Fibroblast of mammary gland (primary cell): ENCODE measurements around the gene COL13A1.

ENCODE experiments used
- DNase-seq: peaks from one replicate; pipeline ENCODE4 v3.0.0-alpha.2; 2010; ENCODE audit warnings: low read depth
- H3K4me3 ChIP-seq: 2 replicates; pipeline ENCODE4 v1.5.1; 2011; ENCODE audit warnings: low read depth, mild to moderate bottlenecking, low read length, moderate library complexity; ENCODE audit not compliant: control insufficient read depth
- CTCF ChIP-seq: conservative IDR thresholded peaks from 2 replicates; pipeline ENCODE4 v1.5.1; 2011; ENCODE audit warnings: low read depth, low read length, inconsistent platforms; ENCODE audit not compliant: control insufficient read depth, insufficient read depth

Gene COL13A1

GRCh38 chr10:69948261-69948660, 146.6 kb downstream of the COL13A1 start:
- no peak overlapping the region for H3K4me3 ChIP-seq
- TF ChIP-seq CTCF: no peak
- no peak for DNase-seq

DNA sequence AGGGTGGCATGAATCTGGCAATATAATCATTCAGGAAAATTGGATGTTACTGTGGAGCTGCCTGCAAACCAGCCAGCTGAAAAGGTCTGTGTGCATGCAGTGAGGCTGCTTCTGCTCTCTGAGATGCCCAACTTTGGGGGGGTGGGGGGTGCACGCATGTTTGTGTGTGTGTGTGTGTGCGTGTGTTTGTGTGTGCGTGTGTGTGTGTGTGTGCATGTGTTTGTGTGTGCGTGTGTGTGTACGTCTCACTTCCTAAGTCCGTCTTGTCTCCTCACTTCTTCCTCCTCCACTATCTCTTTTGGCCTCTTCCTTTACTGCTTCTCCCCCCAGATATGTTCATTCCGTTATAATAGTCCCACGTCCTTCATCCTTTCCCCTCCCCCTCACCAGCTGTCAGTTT, 148.1 kb downstream of the COL13A1 start:
- no peak for DNase-seq
- no peak for TF ChIP-seq CTCF
- H3K4me3 ChIP-seq: no peak overlapping the region

DNA sequence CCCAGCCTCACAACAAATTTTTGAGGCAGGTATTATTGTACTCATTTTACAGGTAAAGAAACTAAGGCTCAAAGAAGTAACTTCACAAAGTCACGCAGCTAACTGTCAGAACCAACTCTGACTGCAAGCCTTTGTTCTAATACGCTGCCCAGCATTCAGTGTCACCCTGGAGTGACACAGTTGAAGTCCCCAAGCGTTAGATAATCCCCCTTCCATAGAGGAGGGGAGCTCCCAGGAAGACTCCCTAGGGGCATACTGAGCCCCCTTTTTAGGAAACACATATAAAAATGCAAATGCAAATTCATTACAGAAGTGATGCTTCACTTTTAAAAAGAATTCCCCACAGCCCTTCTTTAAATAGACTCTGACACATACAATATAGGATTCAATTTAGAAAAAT, 150.0 kb downstream of the COL13A1 start:
- no peak for TF ChIP-seq CTCF
- H3K4me3 ChIP-seq: no peak overlapping the region

GRCh38 chr10:69952069-69952800, 150.5 kb downstream of the COL13A1 start:
- TF ChIP-seq CTCF: no peak
- no peak for DNase-seq
- H3K4me3 ChIP-seq: no peak overlapping the region

More for the DNA sequence above, 150.0 kb downstream of the COL13A1 start:
- no peak for DNase-seq

- H3K4me3 ChIP-seq: no peak overlapping the region
- DNase-seq: no peak
- TF ChIP-seq CTCF: no peak
Measured at GRCh38 chr10:69952821-69953221, 151.1 kb downstream of the COL13A1 start.

DNA sequence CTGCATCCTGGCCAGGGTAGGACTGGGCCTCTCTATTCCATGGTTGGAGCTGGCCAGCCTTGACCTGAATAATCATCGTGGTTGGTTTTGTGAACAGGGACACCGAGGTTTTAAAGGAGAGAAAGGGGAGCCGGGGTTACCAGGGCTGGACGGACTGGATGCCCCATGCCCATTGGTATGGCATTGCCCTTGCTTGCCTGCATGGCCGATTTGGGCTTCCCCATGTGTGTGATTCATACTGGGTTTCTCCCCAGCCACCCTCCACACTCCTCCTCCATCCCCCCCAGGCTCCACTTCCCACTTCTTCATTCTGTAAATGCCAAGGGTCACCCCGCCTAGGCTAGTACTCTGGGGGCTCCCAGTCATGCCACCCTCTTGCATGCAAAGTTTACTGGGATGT, 152.1 kb downstream of the COL13A1 start:
- no peak for DNase-seq
- H3K4me3 ChIP-seq: no peak overlapping the region
- TF ChIP-seq CTCF: no peak
